T-helper 9 cell (primary cell): ENCODE results near the gene HSPB3.
"Not testable (repeated sequence)": the region's sequence is repeated elsewhere in the genome, so short reads cannot be mapped to it uniquely, and the experiment has no call there.

Source experiments
- DNase-seq: peaks from one replicate; pipeline ENCODE4 v3.0.0-alpha.2; 2020

Gene HSPB3

GRCh38 chr5:54457094-54457862, 1.8 kb downstream of the HSPB3 start:
- no peak for DNase-seq

- no peak for DNase-seq
Observed at GRCh38 chr5:54458221-54458620, 2.7 kb downstream of the HSPB3 start.

DNA sequence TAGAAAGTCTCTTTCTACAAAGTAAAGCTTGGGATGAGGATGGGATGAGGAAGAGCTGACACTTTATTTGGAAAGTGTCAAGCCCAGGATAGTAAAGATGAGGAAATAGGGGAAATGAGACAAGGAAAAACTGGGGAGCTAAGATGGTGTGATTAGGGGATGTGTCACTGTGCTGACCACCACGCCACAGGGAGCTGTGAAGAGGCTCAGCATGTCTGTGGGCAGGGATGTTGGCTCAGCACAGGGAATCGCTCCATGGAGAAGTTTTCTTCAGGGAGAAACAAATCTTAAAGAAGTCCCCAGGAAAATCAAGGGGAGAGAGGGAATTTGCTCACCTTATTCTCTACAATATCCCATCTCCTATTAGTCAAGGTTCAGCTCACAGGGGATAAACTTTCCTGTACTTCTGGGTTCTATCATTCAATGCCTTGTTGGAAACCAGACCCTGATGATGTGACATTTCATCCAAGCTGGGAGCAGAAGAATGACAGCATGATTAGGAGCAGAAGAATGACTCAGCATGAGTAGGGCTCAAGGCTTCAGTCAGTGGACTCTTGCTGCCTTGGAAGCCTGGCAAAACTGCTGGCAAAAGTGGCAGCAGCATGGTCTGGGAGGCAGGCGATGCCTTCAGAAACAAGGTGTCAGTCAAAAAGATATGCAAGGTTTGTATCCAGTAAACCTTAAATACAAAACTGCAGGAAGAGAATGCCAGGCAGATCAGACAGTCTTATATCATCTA, 4.9 kb downstream of the HSPB3 start:
- no peak for DNase-seq

DNA sequence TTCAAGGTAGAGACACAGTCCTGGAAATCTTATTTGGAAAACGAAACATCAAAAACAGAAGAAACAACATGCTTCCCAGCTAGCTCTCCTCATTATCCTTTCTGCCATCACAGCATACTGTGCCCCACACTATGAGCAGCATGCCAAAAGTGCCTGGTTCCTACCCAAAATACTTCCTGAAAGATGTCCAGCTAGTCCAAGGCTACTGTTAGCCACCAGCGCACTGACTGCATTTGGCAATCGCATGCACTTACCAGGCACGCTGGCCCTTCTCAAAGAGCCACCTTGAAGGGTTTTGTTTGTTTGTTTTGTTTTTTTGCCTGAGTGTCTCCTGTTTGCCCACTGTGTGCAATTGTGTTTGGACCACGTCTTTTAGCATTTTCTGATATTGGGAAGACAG, 6.8 kb downstream of the HSPB3 start:
- no peak for DNase-seq

DNA sequence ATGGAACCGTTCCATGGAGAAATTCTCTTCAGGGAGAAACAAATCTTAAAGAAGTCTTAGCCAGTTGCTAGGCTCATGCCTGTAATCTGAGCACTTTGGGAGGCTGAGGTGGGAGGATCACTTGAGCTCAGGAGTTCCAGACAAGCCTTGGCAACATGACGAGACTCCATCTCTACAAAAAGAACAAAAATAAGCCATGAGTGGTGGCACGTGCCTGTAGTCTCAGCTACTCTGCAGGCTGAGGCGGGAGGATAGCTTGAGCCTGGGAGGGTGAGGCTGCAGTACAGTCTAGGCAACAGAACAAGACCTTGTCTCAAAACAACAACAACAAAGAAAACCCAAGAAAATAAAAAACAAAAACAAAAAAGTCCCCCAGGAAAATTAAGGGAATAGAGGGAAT, 8.2 kb downstream of the HSPB3 start:
- no peak for DNase-seq

- DNase-seq, result no peak
Observed at GRCh38 chr5:54469622-54470021, 14.1 kb downstream of the HSPB3 start.

DNA sequence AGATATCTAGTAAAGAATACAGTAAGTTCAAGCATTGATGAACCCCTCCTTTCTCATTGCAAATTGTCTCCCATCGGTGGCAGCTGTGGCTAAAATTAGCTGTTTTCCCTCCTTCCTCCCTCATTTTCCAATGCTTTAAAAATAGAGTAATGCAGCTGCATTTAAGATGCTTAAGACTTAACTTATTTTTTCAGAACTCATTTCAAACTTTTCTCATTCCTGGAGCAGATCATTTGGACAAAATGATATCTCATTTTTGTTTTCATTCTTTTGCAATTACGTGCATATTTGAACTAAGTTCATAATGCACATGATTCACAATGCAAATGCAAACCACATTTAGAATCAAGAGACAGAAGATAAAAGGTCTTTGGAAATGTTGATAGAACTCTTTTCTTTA, 14.6 kb downstream of the HSPB3 start:
- DNase-seq, result no peak

- DNase-seq, result no peak
Observed at GRCh38 chr5:54470677-54471076, 15.2 kb downstream of the HSPB3 start.

DNA sequence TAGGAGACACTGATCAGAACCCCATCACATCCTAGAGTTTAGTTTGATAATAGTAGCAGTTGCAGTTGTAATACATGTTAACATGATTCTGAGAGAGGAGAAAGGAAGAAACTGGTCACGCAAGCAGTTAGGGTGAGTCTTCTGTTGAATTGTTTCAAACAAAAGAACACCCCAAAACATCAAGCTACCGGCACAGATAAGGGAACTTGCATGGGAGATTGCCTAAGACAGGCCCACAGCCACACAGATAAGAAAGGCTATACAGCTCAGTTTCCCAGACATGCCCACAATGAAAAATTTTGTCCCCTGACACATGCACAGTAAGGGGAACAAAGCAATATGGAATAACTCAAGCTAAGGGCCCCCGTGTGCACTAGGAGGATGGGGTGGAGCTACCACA, 15.9 kb downstream of the HSPB3 start:
- DNase-seq, result no peak

- no peak for DNase-seq
Observed at GRCh38 chr5:54476682-54477081, 21.2 kb downstream of the HSPB3 start.

GRCh38 chr5:54477941-54478478, 22.5 kb downstream of the HSPB3 start:
- no peak for DNase-seq

GRCh38 chr5:54480296-54480695, 24.8 kb downstream of the HSPB3 start:
- no peak for DNase-seq

DNA sequence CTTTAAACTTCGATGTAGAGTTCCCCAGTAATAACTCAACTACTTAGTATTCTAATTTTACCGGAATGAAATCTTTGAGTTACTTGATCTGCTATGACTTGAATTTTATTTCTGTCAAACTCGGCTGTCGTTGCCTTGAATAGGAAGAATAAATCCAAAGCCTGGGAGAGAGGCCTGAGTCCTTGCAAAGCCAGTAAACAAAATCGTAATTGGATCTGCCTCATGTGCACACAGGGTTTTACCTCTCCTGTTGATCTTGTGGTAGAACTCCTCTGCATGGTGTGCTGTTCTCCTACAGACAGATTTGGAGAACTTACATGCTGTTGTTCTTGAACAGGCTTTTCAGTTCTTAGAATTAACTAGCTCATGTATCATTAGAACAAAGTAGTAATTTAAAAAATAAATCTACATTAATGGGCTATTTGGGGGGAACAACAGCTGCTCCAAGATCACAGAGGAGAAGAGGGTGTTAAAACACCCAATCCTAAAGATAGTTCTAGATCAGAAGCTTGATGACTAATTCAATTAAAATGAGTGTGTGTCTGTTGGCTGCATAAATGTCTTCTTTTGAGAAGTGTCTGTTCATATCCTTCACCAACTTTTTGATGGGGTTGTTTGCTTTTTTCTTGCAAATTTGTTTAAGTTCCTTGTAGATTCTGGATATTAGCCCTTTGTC, 28.9 kb downstream of the HSPB3 start:
- DNase-seq, result no peak

DNA sequence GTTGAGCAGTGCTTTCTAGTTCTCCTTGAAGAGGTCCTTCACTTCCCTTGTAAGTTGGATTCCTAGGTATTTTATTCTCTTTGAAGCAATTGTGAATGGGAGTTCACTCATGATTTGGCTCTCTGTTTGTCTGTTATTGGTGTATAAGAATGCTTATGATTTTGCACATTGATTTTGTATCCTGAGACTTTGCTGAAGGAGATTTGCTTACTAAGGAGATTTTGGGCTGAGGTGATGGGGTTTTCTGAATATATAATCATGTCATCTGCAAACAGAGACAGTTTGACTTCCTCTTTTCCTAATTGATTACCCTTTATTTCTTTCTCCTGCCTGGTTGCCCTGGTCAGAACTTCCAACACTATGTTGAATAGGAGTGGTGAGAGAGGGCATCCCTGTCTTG, 30.2 kb downstream of the HSPB3 start:
- DNase-seq, result not testable (repeated sequence)

DNA sequence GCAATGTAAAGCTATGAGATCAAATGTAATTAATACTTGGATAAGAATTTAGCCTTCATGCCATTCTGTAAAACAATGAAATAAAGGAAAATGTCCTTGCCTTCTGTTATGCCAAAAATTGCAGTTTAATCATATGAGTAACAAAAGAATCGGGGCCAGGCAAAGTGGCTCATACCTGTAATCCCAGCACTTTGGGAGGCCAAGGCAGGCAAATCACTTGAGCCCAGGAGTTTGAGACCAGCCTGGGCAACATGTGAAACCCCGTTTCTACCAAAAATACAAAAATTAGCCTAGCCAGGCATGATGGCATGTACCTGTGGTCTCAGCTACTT, 34.1 kb downstream of the HSPB3 start:
- not testable (repeated sequence) for DNase-seq

- DNase-seq, result no peak
Observed at GRCh38 chr5:54491326-54491725, 35.8 kb downstream of the HSPB3 start.

GRCh38 chr5:54492178-54492577, 36.7 kb downstream of the HSPB3 start:
- DNase-seq, result no peak

DNA sequence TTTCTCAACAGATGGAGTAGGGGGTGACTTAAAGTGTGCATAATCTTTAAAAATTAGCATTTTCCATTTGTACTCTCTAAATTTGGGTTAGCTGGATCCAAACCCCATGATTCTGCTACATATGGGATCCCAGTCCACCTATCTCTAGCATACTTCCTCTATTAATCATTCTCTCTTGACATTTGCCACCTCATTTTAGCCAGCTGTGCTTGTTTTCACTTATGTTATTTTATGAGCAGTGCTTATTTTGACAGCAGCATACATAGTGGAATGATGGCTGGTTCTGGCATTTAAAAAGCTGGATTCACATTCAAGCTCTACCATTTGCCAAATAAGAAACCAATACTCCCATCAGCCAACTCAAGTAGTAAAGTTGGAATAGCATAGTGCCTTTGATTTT, 39.5 kb downstream of the HSPB3 start:
- no peak for DNase-seq
